Natural killer cell (primary cell): ENCODE measurements around the gene BPIFB6. TPM values are rescaled to one million over a fixed set of nuclear protein-coding genes. Genes with fewer than 3 reads are reported as not detected.

Source experiments
- ATAC-seq, 3 donors: fragments of 150-1000 bp in 2 of 3; fragments of 200-7000 bp in 1 of 3; cut with Tn5 transposase; 1 replicate in 1 of 3; 2 replicates in 2 of 3; pipeline ENCODE4 v1.10.0; 2021; ENCODE audit warnings: mild to moderate bottlenecking in 2 of 3, moderate library complexity in 2 of 3
- DNase-seq, 2 donors: peaks; one replicate each; pipeline versions ENCODE4 v3.0.0 to v3.0.0-alpha.2; 2013 to 2021; ENCODE audit warnings: mixed read lengths in 1 of 2
- H3K27ac ChIP-seq: one replicate; pipeline ENCODE4 v1.5.1; 2013; ENCODE audit warnings: mild to moderate bottlenecking, low read length
- H3K27me3 ChIP-seq: one replicate; pipeline ENCODE4 v1.6.1; 2013; ENCODE audit warnings: low read length; ENCODE audit not compliant: control insufficient read depth, insufficient read depth
- H3K36me3 ChIP-seq: one replicate; pipeline ENCODE4 v1.6.1; 2013; ENCODE audit warnings: low read length; ENCODE audit not compliant: control insufficient read depth, insufficient read depth
- H3K4me1 ChIP-seq: one replicate; pipeline ENCODE4 v1.6.1; 2013; ENCODE audit warnings: low read length; ENCODE audit not compliant: control insufficient read depth, insufficient read depth
- H3K4me3 ChIP-seq: one replicate; pipeline ENCODE4 v1.5.1; 2013; ENCODE audit warnings: low read length
- H3K9me3 ChIP-seq: one replicate; pipeline ENCODE4 v1.6.1; 2013; ENCODE audit warnings: low read length; ENCODE audit not compliant: control insufficient read depth, insufficient read depth
- H3K27ac Mint-ChIP-seq, 2 donors: one replicate each; pipeline ENCODE4 v1.8.0; 2022; ENCODE audit warnings: mild to moderate bottlenecking in 2 of 2, mixed read lengths in 2 of 2, moderate library complexity in 1 of 2
- H3K27me3 Mint-ChIP-seq, 2 donors: one replicate each; pipeline ENCODE4 v1.8.0; 2022; ENCODE audit warnings: low read depth in 2 of 2, mixed read lengths in 2 of 2
- H3K36me3 Mint-ChIP-seq: one replicate; pipeline ENCODE4 v1.8.0; 2022; ENCODE audit warnings: mixed read lengths
- H3K4me1 Mint-ChIP-seq, 2 donors: one replicate each; pipeline ENCODE4 v1.8.0; 2022; ENCODE audit warnings: mixed read lengths in 2 of 2
- H3K4me3 Mint-ChIP-seq: one replicate; pipeline ENCODE4 v1.8.0; 2022; ENCODE audit warnings: mild to moderate bottlenecking, moderate library complexity, mixed read lengths
- H3K9me3 Mint-ChIP-seq, 2 donors: one replicate each; pipeline ENCODE4 v1.8.0; 2022; ENCODE audit warnings: mixed read lengths in 2 of 2
- CTCF ChIP-seq: fragments of 200-600 bp; IDR thresholded peaks from one replicate; pipeline ENCODE4 v1.8.0; 2022; ENCODE audit warnings: antibody characterized with exemption
- WGBS: methylation state at CpG from one replicate; pipeline ENCODE4 v1.1.7; 2013; ENCODE audit warnings: missing lambda C conversion rate; ENCODE audit not compliant: insufficient coverage; 5-methylcytosine and 5-hydroxymethylcytosine counted together
- intact Hi-C: fragments of 100-400 bp; cut with micrococcal nuclease; formaldehyde crosslinking; loops from one replicate; pipeline ENCODE4 v1.14.2; 2022
- total RNA-seq, 4 donors: library from RNA; stranded (reverse); fragments of 120-200 nt in 1 of 4; gene quantifications; one replicate each; pipeline versions ENCODE4 v1.2.3 to v1.2.4, GENCODE V29; 2013 to 2022

BPIFB6 gene
- total RNA-seq, 3 donors from 2014 or later (not counting 1 experiment from before 2014, with no cell fraction given), result not detected

GRCh38 chr20:33054381-33054780, 22.9 kb downstream of the BPIFB6 start:
- no peaks in the 10 kb centered on the region for H3K27me3 ChIP-seq
- H3K4me1 ChIP-seq, result no peaks in the 10 kb centered on the region
- peaks cover 0 to 3% of the 10 kb centered on the region in 2 donors for H3K27me3 Mint-ChIP-seq
- no peaks in the 10 kb centered on the region for H3K36me3 Mint-ChIP-seq
- H3K36me3 ChIP-seq, result no peaks in the 10 kb centered on the region
- H3K4me3 ChIP-seq, result no peak overlapping the region
- H3K4me3 Mint-ChIP-seq, result no peak overlapping the region
- DNase-seq (no peak), ATAC-seq (no peak)
- no peaks in the 10 kb centered on the region for H3K9me3 Mint-ChIP-seq
- intact Hi-C loops, result no loop called here
- H3K27ac ChIP-seq, result no peak overlapping the region
- no peak for TF ChIP-seq CTCF
- 96% methylated on average over 6 of the region's 7 CpGs for WGBS
- H3K9me3 ChIP-seq, result no peaks in the 10 kb centered on the region
- no peaks in the 10 kb centered on the region for H3K4me1 Mint-ChIP-seq
- H3K27ac Mint-ChIP-seq, result no peak overlapping the region

- no peak for TF ChIP-seq CTCF
- DNase-seq (no peak), ATAC-seq (no peak)
- H3K4me1 Mint-ChIP-seq, result no peaks in the 10 kb centered on the region
- WGBS, result 95% methylated on average over 2 of the region's 2 CpGs
- no peaks in the 10 kb centered on the region for H3K36me3 Mint-ChIP-seq
- Histone ChIP-seq H3K36me3 (no peaks in the 10 kb centered on the region), H3K9me3 (no peaks in the 10 kb centered on the region), H3K4me3 (no peak overlapping the region), H3K27ac (no peak overlapping the region), H3K27me3 (no peaks in the 10 kb centered on the region), H3K4me1 (no peaks in the 10 kb centered on the region)
- H3K4me3 Mint-ChIP-seq, result no peak overlapping the region
- H3K27ac Mint-ChIP-seq, result no peak overlapping the region
- H3K9me3 Mint-ChIP-seq, result no peaks in the 10 kb centered on the region
- intact Hi-C loops, result no loop called here
- H3K27me3 Mint-ChIP-seq, result peaks cover 0 to 3% of the 10 kb centered on the region in 2 donors
Measured at GRCh38 chr20:33054791-33055190, 23.3 kb downstream of the BPIFB6 start.

GRCh38 chr20:33059136-33059535, 27.7 kb downstream of the BPIFB6 start:
- H3K27me3 ChIP-seq, result no peaks in the 10 kb centered on the region
- no peak overlapping the region for H3K27ac ChIP-seq
- H3K9me3 Mint-ChIP-seq, result no peaks in the 10 kb centered on the region
- 75% methylated on average over 7 of the region's 7 CpGs for WGBS
- no peaks in the 10 kb centered on the region for H3K36me3 ChIP-seq
- no peak for ATAC-seq
- H3K4me1 ChIP-seq, result no peaks in the 10 kb centered on the region
- intact Hi-C loops, result no loop called here
- H3K9me3 ChIP-seq, result no peaks in the 10 kb centered on the region
- no peak for TF ChIP-seq CTCF
- no peaks in the 10 kb centered on the region for H3K36me3 Mint-ChIP-seq
- DNase-seq, result no peak
- no peak overlapping the region for H3K27ac Mint-ChIP-seq
- H3K4me3 Mint-ChIP-seq, result no peak overlapping the region
- H3K4me1 Mint-ChIP-seq, result no peaks in the 10 kb centered on the region
- peaks cover 0 to 3% of the 10 kb centered on the region in 2 donors for H3K27me3 Mint-ChIP-seq
- H3K4me3 ChIP-seq, result no peak overlapping the region

GRCh38 chr20:33059741-33060390, 28.4 kb downstream of the BPIFB6 start:
- 92% methylated on average over 22 of the region's 22 CpGs for WGBS
- H3K27ac ChIP-seq, result no peak overlapping the region
- TF ChIP-seq CTCF, result no peak
- no peak overlapping the region for H3K27ac Mint-ChIP-seq
- no peaks in the 10 kb centered on the region for H3K36me3 Mint-ChIP-seq
- H3K9me3 Mint-ChIP-seq, result no peaks in the 10 kb centered on the region
- no peaks in the 10 kb centered on the region for H3K36me3 ChIP-seq
- H3K4me1 ChIP-seq, result no peaks in the 10 kb centered on the region
- ATAC-seq (no peak), DNase-seq (no peak)
- H3K4me3 Mint-ChIP-seq, result no peak overlapping the region
- H3K4me1 Mint-ChIP-seq, result no peaks in the 10 kb centered on the region
- intact Hi-C loops, result no loop called here
- no peak overlapping the region for H3K4me3 ChIP-seq
- no peaks in the 10 kb centered on the region for H3K27me3 ChIP-seq
- peaks cover 0 to 3% of the 10 kb centered on the region in 2 donors for H3K27me3 Mint-ChIP-seq
- no peaks in the 10 kb centered on the region for H3K9me3 ChIP-seq
